ENCODE measurements around the gene LDLR. TPM values are rescaled to one million over a fixed set of nuclear protein-coding genes. Genes with fewer than 3 reads are reported as not detected.

LDLR gene
- total RNA-seq, 4 donors from 2014 or later, result 1.2 to 6.0 (median 3.9) TPM

- Histone ChIP-seq H3K4me3 (no peak overlapping the region), H3K4me1 (no peaks in the 10 kb centered on the region), H3K27me3 (no peaks in the 10 kb centered on the region), H3K36me3 (peaks cover 0 to 43% of the 10 kb centered on the region in 2 donors), H3K9me3 (no peaks in the 10 kb centered on the region), H3K27ac (no peak overlapping the region)
- in situ Hi-C loops (cut with MboI; ENCODE audit: low sequenced_read_pairs in 4 of 4), result no loop called here
- no peak for DNase-seq
- ATAC-seq, result no peak
- intact Hi-C loops (cut with DNase I; ENCODE audit: low total_unique reads), result no loop called here
- TF ChIP-seq CTCF (IDR thresholded peaks at IDR 0.05 in 4 of 5, conservative IDR thresholded peaks at IDR 0.05 in 1 of 5), result no peak
- no peak for TF ChIP-seq POLR2A (IDR thresholded peaks at IDR 0.05)
These were observed 29.5 kb upstream of the LDLR start for GRCh38 chr19:11059511-11060358.

GRCh38 chr19:11061952-11062351, 27.3 kb upstream of the LDLR start:
- no peak overlapping the region for H3K4me3 ChIP-seq
- DNase-seq (no peak), ATAC-seq (no peak)
- TF ChIP-seq POLR2A (IDR thresholded peaks at IDR 0.05) (no peak), CTCF (IDR thresholded peaks at IDR 0.05 in 4 of 5, conservative IDR thresholded peaks at IDR 0.05 in 1 of 5) (no peak)
- intact Hi-C loops (cut with DNase I; ENCODE audit: low total_unique reads), result no loop called here
- H3K36me3 ChIP-seq, result peaks cover 0 to 41% of the 10 kb centered on the region in 2 donors
- H3K27me3 ChIP-seq, result no peaks in the 10 kb centered on the region
- H3K27ac ChIP-seq, result no peak overlapping the region
- no peaks in the 10 kb centered on the region for H3K9me3 ChIP-seq
- in situ Hi-C loops (cut with MboI; ENCODE audit: low sequenced_read_pairs in 4 of 4), result no loop called here
- H3K4me1 ChIP-seq, result no peaks in the 10 kb centered on the region

GRCh38 chr19:11063434-11063833, 25.8 kb upstream of the LDLR start:
- no peak for ATAC-seq
- Histone ChIP-seq H3K27ac (no peak overlapping the region), H3K27me3 (no peaks in the 10 kb centered on the region), H3K4me3 (no peak overlapping the region), H3K4me1 (no peaks in the 10 kb centered on the region), H3K9me3 (no peaks in the 10 kb centered on the region), H3K36me3 (peaks cover 0 to 39% of the 10 kb centered on the region in 2 donors)
- DNase-seq, result no peak
- in situ Hi-C loops (cut with MboI; ENCODE audit: low sequenced_read_pairs in 4 of 4), result no loop called here
- intact Hi-C loops (cut with DNase I; ENCODE audit: low total_unique reads), result no loop called here
- TF ChIP-seq CTCF (IDR thresholded peaks at IDR 0.05 in 4 of 5, conservative IDR thresholded peaks at IDR 0.05 in 1 of 5), result no peak

- in situ Hi-C loops (cut with MboI; ENCODE audit: low sequenced_read_pairs in 4 of 4) (no loop called here), intact Hi-C loops (cut with DNase I; ENCODE audit: low total_unique reads) (no loop called here)
- DNase-seq (peak in 1 of 2 donors; percentile 23), ATAC-seq (no peak)
- no peak overlapping the region for H3K27ac ChIP-seq
- H3K27me3 ChIP-seq, result no peaks in the 10 kb centered on the region
- H3K36me3 ChIP-seq, result peaks cover 0 to 25% of the 10 kb centered on the region in 2 donors
- no peak overlapping the region for H3K4me3 ChIP-seq
- no peaks in the 10 kb centered on the region for H3K9me3 ChIP-seq
- no peaks in the 10 kb centered on the region for H3K4me1 ChIP-seq
- no peak for TF ChIP-seq CTCF (IDR thresholded peaks at IDR 0.05 in 4 of 5, conservative IDR thresholded peaks at IDR 0.05 in 1 of 5)
- TF ChIP-seq POLR2A (IDR thresholded peaks at IDR 0.05), result no peak
These were observed 24.4 kb upstream of the LDLR start for GRCh38 chr19:11064831-11065303.

Measured in gastrocnemius medialis (tissue), 4 donors.